ENCODE results near the gene CRY2. TPM values are rescaled to one million over a fixed set of nuclear protein-coding genes. Genes with fewer than 3 reads are reported as not detected.
"Not testable (repeated sequence)": the region's sequence is repeated elsewhere in the genome, so short reads cannot be mapped to it uniquely, and the experiment has no call there.

Gene CRY2
- total RNA-seq, 1 experiment from 2014 or later: 6.5 TPM

GRCh38 chr11:45809456-45810395 is 37.5 kb upstream of the CRY2 start:
- Histone ChIP-seq H3K4me3 (no peak overlapping the region), H3K36me3 (peaks cover 33% of the 10 kb centered on the region), H3K27me3 (no peaks in the 10 kb centered on the region), H3K9me3 (no peaks in the 10 kb centered on the region)
- no peak for DNase-seq

GRCh38 chr11:45810431-45811108 is 36.7 kb upstream of the CRY2 start:
- Histone ChIP-seq H3K36me3 (peaks cover 33% of the 10 kb centered on the region), H3K9me3 (no peaks in the 10 kb centered on the region), H3K27me3 (no peaks in the 10 kb centered on the region), H3K4me3 (no peak overlapping the region)
- DNase-seq: no peak

GRCh38 chr11:45811109-45811435 is 36.2 kb upstream of the CRY2 start:
- peaks cover 30% of the 10 kb centered on the region for H3K36me3 ChIP-seq
- no peaks in the 10 kb centered on the region for H3K27me3 ChIP-seq
- DNase-seq: no peak
- no peak overlapping the region for H3K4me3 ChIP-seq
- H3K9me3 ChIP-seq: no peaks in the 10 kb centered on the region

- H3K36me3 ChIP-seq: peaks cover 23% of the 10 kb centered on the region
- H3K9me3 ChIP-seq: no peaks in the 10 kb centered on the region
- no peaks in the 10 kb centered on the region for H3K27me3 ChIP-seq
- DNase-seq: no peak
- H3K4me3 ChIP-seq: no peak overlapping the region
These were observed 35.5 kb upstream of the CRY2 start for GRCh38 chr11:45811571-45812290.

- Histone ChIP-seq H3K27me3 (no peaks in the 10 kb centered on the region), H3K36me3 (peaks cover 16% of the 10 kb centered on the region), H3K9me3 (no peaks in the 10 kb centered on the region), H3K4me3 (no peak overlapping the region)
- DNase-seq: no peak
These were observed 34.4 kb upstream of the CRY2 start for GRCh38 chr11:45812581-45813548.

- no peaks in the 10 kb centered on the region for H3K27me3 ChIP-seq
- DNase-seq: peak; percentile 26
- H3K4me3 ChIP-seq: no peak overlapping the region
- peaks cover 3% of the 10 kb centered on the region; the same call in 1 of the 2 replicates for H3K36me3 ChIP-seq
- H3K9me3 ChIP-seq: no peaks in the 10 kb centered on the region
These were observed 31.5 kb upstream of the CRY2 start for GRCh38 chr11:45815747-45816146.

GRCh38 chr11:45816614-45817013 is 30.7 kb upstream of the CRY2 start:
- H3K27me3 ChIP-seq: no peaks in the 10 kb centered on the region
- H3K9me3 ChIP-seq: no peaks in the 10 kb centered on the region
- H3K36me3 ChIP-seq: no peaks in the 10 kb centered on the region
- no peak overlapping the region for H3K4me3 ChIP-seq
- no peak for DNase-seq

- Histone ChIP-seq H3K27me3 (no peaks in the 10 kb centered on the region), H3K9me3 (no peaks in the 10 kb centered on the region), H3K4me3 (no peak overlapping the region), H3K36me3 (no peaks in the 10 kb centered on the region)
- no peak for DNase-seq
These were observed 30.1 kb upstream of the CRY2 start for GRCh38 chr11:45817191-45817590.

GRCh38 chr11:45818961-45819605 is 28.2 kb upstream of the CRY2 start:
- no peak for DNase-seq
- Histone ChIP-seq H3K36me3 (no peaks in the 10 kb centered on the region), H3K9me3 (no peaks in the 10 kb centered on the region), H3K4me3 (no peak overlapping the region), H3K27me3 (no peaks in the 10 kb centered on the region)

GRCh38 chr11:45820211-45820857 is 26.9 kb upstream of the CRY2 start:
- Histone ChIP-seq H3K27me3 (no peaks in the 10 kb centered on the region), H3K4me3 (no peak overlapping the region), H3K36me3 (no peaks in the 10 kb centered on the region), H3K9me3 (no peaks in the 10 kb centered on the region)
- DNase-seq: no peak

- H3K36me3 ChIP-seq, DNase-seq, H3K27me3 ChIP-seq, H3K4me3 ChIP-seq, H3K9me3 ChIP-seq: not testable (repeated sequence)
These were observed 20.8 kb upstream of the CRY2 start for GRCh38 chr11:45826492-45826891.

GRCh38 chr11:45827123-45827522 is 20.2 kb upstream of the CRY2 start:
- Histone ChIP-seq H3K9me3 (no peaks in the 10 kb centered on the region), H3K27me3 (peaks cover 2% of the 10 kb centered on the region; the same call in 1 of the 2 replicates), H3K36me3 (no peaks in the 10 kb centered on the region), H3K4me3 (no peak overlapping the region)
- no peak for DNase-seq

GRCh38 chr11:45828996-45829395 is 18.3 kb upstream of the CRY2 start:
- Histone ChIP-seq H3K27me3 (peaks cover 2% of the 10 kb centered on the region; the same call in 1 of the 2 replicates), H3K9me3 (no peaks in the 10 kb centered on the region), H3K4me3 (no peak overlapping the region), H3K36me3 (no peaks in the 10 kb centered on the region)
- no peak for DNase-seq

GRCh38 chr11:45830596-45830995 is 16.7 kb upstream of the CRY2 start:
- no peak overlapping the region for H3K4me3 ChIP-seq
- DNase-seq: no peak
- H3K9me3 ChIP-seq: no peaks in the 10 kb centered on the region
- no peaks in the 10 kb centered on the region for H3K36me3 ChIP-seq
- peaks cover 6% of the 10 kb centered on the region; the same call in 1 of the 2 replicates for H3K27me3 ChIP-seq

- Histone ChIP-seq H3K36me3 (no peaks in the 10 kb centered on the region), H3K4me3 (no peak overlapping the region), H3K9me3 (no peaks in the 10 kb centered on the region), H3K27me3 (peaks cover 10% of the 10 kb centered on the region; the same call in 1 of the 2 replicates)
- DNase-seq: no peak
These were observed 14.3 kb upstream of the CRY2 start for GRCh38 chr11:45832811-45833441.

All from MG63 (cell line).